Urinary bladder (tissue), 4 donors: ENCODE results near the gene ZNF717. TPM values are rescaled to one million over a fixed set of nuclear protein-coding genes. Genes with fewer than 3 reads are reported as not detected.
A peak's percentile ranks its signal among the peaks of the same experiment; 100 is the strongest.
"Not testable (repeated sequence)": the region's sequence is repeated elsewhere in the genome, so short reads cannot be mapped to it uniquely, and the experiment has no call there.

Experiments used
- DNase-seq: peaks from one replicate; pipeline ENCODE4 v3.0.0-alpha.2; 2015; ENCODE audit errors: extremely low spot score
- H3K27ac ChIP-seq: one replicate; pipeline ENCODE4 v1.5.1; 2013; ENCODE audit warnings: low read depth, mild to moderate bottlenecking, moderate library complexity
- H3K36me3 ChIP-seq: one replicate; pipeline ENCODE4 v1.6.1; 2013; ENCODE audit warnings: mild to moderate bottlenecking, moderate library complexity; ENCODE audit not compliant: insufficient read depth
- H3K4me1 ChIP-seq: one replicate; pipeline ENCODE4 v1.6.1; 2013; ENCODE audit warnings: mild to moderate bottlenecking, moderate library complexity; ENCODE audit not compliant: insufficient read depth
- H3K4me3 ChIP-seq: one replicate; pipeline ENCODE4 v1.5.1; 2013; ENCODE audit warnings: low read depth, low read length
- WGBS: extraction: QIAGEN DNeasy Blood & Tissue Kit; methylation state at CpG from one replicate; pipeline ENCODE4 v1.1.7; 2013; 5-methylcytosine and 5-hydroxymethylcytosine counted together
- polyA plus RNA-seq: library from polyadenylated mRNA; stranded (reverse); fragments of 200-250 nt; gene quantifications from one replicate; pipeline ENCODE4 v1.2.3, GENCODE V29; 2013
- total RNA-seq: library from RNA; depleted of rRNA; stranded (reverse); fragments of >200 nt; gene quantifications from one replicate; pipeline ENCODE4 v1.2.3, GENCODE V29; 2014
- donor health status: healthy with polysubstance abuse.
- donor health status: healthy.

ZNF717 gene
- total RNA-seq (35.3 TPM), polyA plus RNA-seq (4.3 TPM)

DNA sequence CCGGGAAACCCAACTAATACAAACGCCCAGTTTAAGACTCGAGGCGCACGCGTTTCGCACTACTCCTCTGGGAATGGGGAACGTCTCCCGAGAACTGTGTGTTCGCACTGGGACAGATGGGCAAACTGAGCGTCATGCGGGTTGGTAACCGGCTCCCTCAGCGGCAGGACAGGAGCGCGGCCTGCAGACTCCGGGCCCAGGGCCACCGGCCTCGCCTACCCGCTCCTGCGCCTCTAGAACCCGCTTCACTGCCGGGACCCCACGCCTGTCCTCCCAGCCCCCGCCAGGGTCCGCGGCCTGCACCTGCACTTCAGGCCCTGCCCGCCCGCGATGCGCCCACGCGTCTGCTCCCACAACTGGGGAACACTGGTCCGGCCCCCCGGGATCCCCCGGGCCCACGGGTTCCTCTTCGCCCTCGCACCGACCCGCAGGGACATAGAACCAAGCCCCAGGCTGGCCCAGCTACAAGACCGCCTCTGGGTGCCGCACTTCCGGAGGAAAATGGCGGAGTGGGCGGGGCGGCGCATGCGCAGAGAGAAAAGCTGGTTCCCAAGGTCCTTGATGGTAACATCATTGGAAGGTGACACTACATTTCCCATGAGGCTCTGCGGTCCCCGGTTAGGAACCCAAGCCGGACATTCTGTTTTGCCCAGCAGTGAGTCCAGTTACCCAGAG lies at the start of gene ZNF717:
Gene ZNF717, minus strand, starts transcription at position 469 of the 675 bp plus-strand sequence. CDS start 2,187 bp downstream, outside the sequence.
- H3K4me3 ChIP-seq = peak within 1 kb of the TSS; percentile 57
- 8% methylated on average over 52 of the region's 52 CpGs for WGBS
- peak within 1 kb of the TSS; percentile 66 for H3K27ac ChIP-seq
- DNase-seq = peak; percentile 81
- H3K36me3 ChIP-seq, H3K4me1 ChIP-seq: not testable (repeated sequence)

GRCh38 chr3:75831076-75831475 lies 45.7 kb upstream of the ZNF717 start:
- H3K4me3 ChIP-seq, H3K4me1 ChIP-seq, H3K36me3 ChIP-seq, DNase-seq, H3K27ac ChIP-seq: not testable (repeated sequence)
- WGBS = 58% methylated on average over 1 of the region's 1 CpG

- not testable (repeated sequence) for H3K27ac ChIP-seq, H3K4me1 ChIP-seq, H3K4me3 ChIP-seq, DNase-seq, H3K36me3 ChIP-seq
- WGBS = 43% methylated on average over 1 of the region's 1 CpG
Measured at GRCh38 chr3:75818019-75818418, 32.7 kb upstream of the ZNF717 start.

DNA sequence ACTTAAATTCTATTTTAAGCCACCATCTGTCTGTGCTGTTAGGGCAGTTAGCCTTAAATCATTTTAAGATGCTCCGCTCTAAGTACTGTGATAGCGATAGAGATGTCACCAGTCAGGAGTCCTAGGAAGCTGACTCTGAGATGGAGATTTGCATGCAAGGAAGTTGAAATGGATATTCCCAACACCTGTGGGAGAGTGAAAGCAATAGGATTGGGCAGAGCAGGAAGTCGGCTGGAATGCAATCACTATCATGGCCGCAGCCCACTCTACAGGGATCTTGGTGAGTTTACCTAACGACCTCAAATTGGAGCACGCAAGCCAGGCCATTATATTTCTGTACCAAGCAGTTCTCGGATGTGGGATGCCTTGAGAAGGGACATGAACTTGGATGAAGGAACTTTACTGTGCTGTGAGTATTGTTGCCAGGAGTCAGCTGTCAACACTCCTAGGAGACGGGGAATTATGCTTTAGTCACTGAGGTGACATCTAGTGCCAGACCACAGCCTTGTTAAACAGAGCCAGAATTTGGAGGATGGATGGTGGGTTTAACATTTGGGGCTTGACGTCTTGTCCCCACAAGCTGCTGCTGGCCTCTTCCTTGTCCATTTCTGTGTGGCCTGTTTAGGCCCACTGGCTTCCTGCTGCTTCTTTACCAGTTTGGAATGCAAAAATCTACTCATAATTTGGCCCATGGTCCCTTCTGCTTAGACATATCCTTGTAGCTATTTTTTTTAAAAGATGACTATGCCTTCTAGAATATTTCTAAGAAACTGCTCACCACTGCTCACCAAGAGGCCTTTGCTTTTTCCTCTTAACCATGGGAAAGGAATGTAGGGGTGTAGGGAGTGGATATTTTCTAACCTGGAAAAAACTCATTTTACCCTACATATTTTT lies 31.2 kb upstream of the ZNF717 start:
- not testable (repeated sequence) for DNase-seq, H3K4me1 ChIP-seq, H3K27ac ChIP-seq, H3K4me3 ChIP-seq, H3K36me3 ChIP-seq
- 51% methylated on average over 9 of the region's 9 CpGs for WGBS

GRCh38 chr3:75814797-75815196 lies 29.4 kb upstream of the ZNF717 start:
- no peaks in the 10 kb centered on the region for H3K4me1 ChIP-seq
- H3K4me3 ChIP-seq = no peak overlapping the region
- 34% methylated on average over 3 of the region's 3 CpGs for WGBS
- H3K27ac ChIP-seq = no peak overlapping the region
- no peak for DNase-seq
- H3K36me3 ChIP-seq = no peaks in the 10 kb centered on the region

- H3K36me3 ChIP-seq = peaks cover 2% of the 10 kb centered on the region
- 97% methylated on average over 16 of the region's 16 CpGs for WGBS
- H3K4me3 ChIP-seq = no peak overlapping the region
- H3K27ac ChIP-seq = no peak overlapping the region
- H3K4me1 ChIP-seq = peaks cover 1% of the 10 kb centered on the region
- DNase-seq = no peak
Measured at GRCh38 chr3:75782506-75782905, 2.8 kb downstream of the ZNF717 start.

DNA sequence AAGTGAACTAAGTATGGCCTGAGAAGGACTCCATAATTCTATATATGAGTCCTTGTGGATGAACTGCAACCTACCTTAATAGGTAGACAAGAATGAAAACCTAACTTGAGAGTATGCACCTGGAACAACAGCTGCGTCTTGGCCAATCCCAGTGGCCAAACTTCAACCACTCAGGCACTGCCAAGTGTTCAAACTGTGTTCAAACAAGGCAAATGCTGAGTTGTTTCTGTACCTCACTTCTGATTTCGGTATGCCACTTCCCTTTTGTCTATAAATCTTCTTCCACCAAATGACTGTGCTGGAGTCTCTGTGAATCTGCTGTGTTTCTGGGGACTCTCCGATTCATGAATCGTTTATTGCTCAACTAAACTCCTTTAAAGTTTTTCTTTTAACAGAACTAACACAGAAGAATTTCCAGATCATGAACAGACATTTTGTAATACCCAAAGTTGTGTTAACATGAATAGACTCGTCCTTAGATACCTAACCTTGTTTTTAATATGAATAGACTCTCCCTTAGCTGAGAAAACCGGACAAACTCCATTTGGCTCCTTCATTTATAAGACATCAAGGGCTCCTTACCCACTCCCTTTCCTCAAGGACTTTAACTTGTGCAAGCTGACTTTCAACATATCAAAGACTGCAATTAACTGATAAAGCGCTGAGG lies 4.1 kb downstream of the ZNF717 start:
- WGBS = 74% methylated on average over 7 of the region's 7 CpGs
- H3K4me3 ChIP-seq = no peak overlapping the region
- no peak overlapping the region for H3K27ac ChIP-seq
- DNase-seq = no peak
- H3K36me3 ChIP-seq = peaks cover 4% of the 10 kb centered on the region
- H3K4me1 ChIP-seq = peaks cover 1% of the 10 kb centered on the region

GRCh38 chr3:75777742-75778141 lies 7.6 kb downstream of the ZNF717 start:
- not testable (repeated sequence) for H3K27ac ChIP-seq, H3K4me1 ChIP-seq, H3K36me3 ChIP-seq, DNase-seq, H3K4me3 ChIP-seq
- WGBS = 90% methylated on average over 11 of the region's 11 CpGs

DNA sequence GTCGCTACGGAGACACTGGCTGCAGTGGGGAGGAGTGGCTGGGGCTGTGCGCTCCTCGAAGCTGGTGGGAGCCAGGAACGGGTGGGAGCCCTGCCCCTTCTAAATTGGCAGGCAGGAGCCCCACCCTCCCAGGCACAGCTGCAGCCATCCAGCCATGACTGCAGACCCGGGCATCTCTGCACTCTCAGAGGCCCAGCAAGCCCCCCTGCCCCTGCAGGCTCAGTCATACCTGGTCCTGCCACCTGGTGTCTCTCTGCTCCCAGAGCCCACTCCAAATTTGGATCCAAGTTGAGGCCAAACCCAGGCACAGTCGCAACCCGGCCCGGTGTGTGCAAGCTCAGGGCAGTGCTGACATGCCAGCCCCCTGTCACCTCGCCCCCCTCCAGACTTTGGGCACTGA lies 13.7 kb downstream of the ZNF717 start:
- not testable (repeated sequence) for H3K4me1 ChIP-seq, H3K36me3 ChIP-seq, DNase-seq, H3K4me3 ChIP-seq, H3K27ac ChIP-seq
- 92% methylated on average over 10 of the region's 10 CpGs for WGBS

GRCh38 chr3:75768303-75769017 lies 16.9 kb downstream of the ZNF717 start:
- Histone ChIP-seq H3K27ac (no peak overlapping the region), H3K4me1 (no peaks in the 10 kb centered on the region), H3K4me3 (no peak overlapping the region), H3K36me3 (peaks cover 2% of the 10 kb centered on the region)
- no peak for DNase-seq
- 95% methylated on average over 7 of the region's 7 CpGs for WGBS

GRCh38 chr3:75737831-75738493 lies 47.4 kb downstream of the ZNF717 start:
- 92% methylated on average over 7 of the region's 7 CpGs for WGBS

DNA sequence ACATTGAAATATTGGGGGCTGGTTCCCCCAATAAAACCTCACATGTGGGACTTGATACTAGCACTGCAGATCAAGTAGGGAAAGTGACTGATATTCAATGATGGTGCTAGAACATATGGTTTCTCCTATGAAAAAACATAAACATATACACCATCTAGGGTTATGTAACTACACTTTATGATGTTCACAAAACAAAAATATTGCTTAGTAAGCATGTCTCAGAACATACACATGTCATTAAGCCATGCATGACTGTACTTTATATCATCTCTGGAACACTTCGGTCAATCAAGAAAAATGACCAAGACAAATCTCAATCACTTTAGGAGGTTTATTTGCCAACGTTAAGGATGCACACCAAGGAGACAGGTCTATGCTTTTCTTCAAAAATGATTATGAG lies 57.4 kb downstream of the ZNF717 start:
- DNase-seq = no peak
- no peak overlapping the region for H3K27ac ChIP-seq
- H3K4me1 ChIP-seq = no peaks in the 10 kb centered on the region
- 95% methylated on average over 2 of the region's 2 CpGs for WGBS
- no peaks in the 10 kb centered on the region for H3K36me3 ChIP-seq
- H3K4me3 ChIP-seq = no peak overlapping the region

More at GRCh38 chr3:75737831-75738493, 47.4 kb downstream of the ZNF717 start:
- no peaks in the 10 kb centered on the region for H3K4me1 ChIP-seq
- no peak for DNase-seq
- H3K36me3 ChIP-seq = peaks cover 8% of the 10 kb centered on the region
- H3K4me3 ChIP-seq = no peak overlapping the region
- no peak overlapping the region for H3K27ac ChIP-seq

GRCh38 chr3:75692061-75692460 lies 93.3 kb downstream of the ZNF717 start:
- no peaks in the 10 kb centered on the region for H3K4me1 ChIP-seq
- peaks cover 1% of the 10 kb centered on the region for H3K36me3 ChIP-seq
- no peak overlapping the region for H3K27ac ChIP-seq
- H3K4me3 ChIP-seq = no peak overlapping the region
- WGBS = 17% methylated on average over 2 of the region's 2 CpGs
- no peak for DNase-seq
